Suprapubic skin (tissue), 4 donors: ENCODE data around the gene RPS10.

Experiments
- CTCF ChIP-seq, 2 donors: fragments of 200-600 bp in 1 of 2; fragments of 450-650 bp in 1 of 2; sonication (generic) in 1 of 2; IDR thresholded peaks; one replicate each; pipeline ENCODE4 v1.5.1; 2016 to 2019; ENCODE audit warnings: antibody characterized with exemption in 2 of 2, mild to moderate bottlenecking in 1 of 2, moderate library complexity in 1 of 2
- EP300 ChIP-seq: sonication (generic); formaldehyde crosslinking; IDR thresholded peaks from one replicate; pipeline ENCODE4 v1.6.1; 2017; ENCODE audit warnings: antibody characterized with exemption
- POLR2A ChIP-seq, 2 donors: fragments of 450-650 bp; IDR thresholded peaks; one replicate each; pipeline ENCODE4 v1.6.1; 2017; ENCODE audit warnings: antibody characterized with exemption in 2 of 2, mild to moderate bottlenecking in 2 of 2, moderate library complexity in 2 of 2
- POLR2AphosphoS5 ChIP-seq, 3 donors: sonication (generic); formaldehyde crosslinking; IDR thresholded peaks; one replicate each; pipeline ENCODE4 v1.6.1; 2017; ENCODE audit warnings: antibody characterized with exemption in 3 of 3

- TF ChIP-seq CTCF (IDR thresholded peaks at IDR 0.05) = no peak
- TF ChIP-seq EP300 = no peak
- no peak for TF ChIP-seq POLR2AphosphoS5 (IDR thresholded peaks at IDR 0.05)
- TF ChIP-seq POLR2A (IDR thresholded peaks at IDR 0.05) = no peak
Measured at GRCh38 chr6:34412016-34412415, 13.9 kb downstream of the RPS10 start.
